Bronchial epithelial cell (primary cell): Measurements from ENCODE around the gene SLC28A1. TPM values are rescaled to one million over a fixed set of nuclear protein-coding genes. Genes with fewer than 3 reads are reported as not detected.

ENCODE experiments used
- DNase-seq: peaks from one replicate; pipeline ENCODE4 v3.0.0-alpha.2; 2010; ENCODE audit warnings: low read depth
- FAIRE-seq: peaks from 2 replicates; lab custom pipeline; 2011; peaks lifted over from hg19 to GRCh38; lab: Jason Lieb, UNC
- H3K27me3 ChIP-seq: 2 replicates; pipeline ENCODE4 v1.5.1; 2011; ENCODE audit warnings: low read length; ENCODE audit not compliant: control insufficient read depth, insufficient read depth
- H3K36me3 ChIP-seq: 2 replicates; pipeline ENCODE4 v1.5.1; 2011; ENCODE audit warnings: low read length; ENCODE audit not compliant: control insufficient read depth, insufficient read depth
- H3K4me3 ChIP-seq: 2 replicates; pipeline ENCODE4 v1.5.1; 2011; ENCODE audit warnings: mild to moderate bottlenecking, low read depth, low read length, control low read depth
- CTCF ChIP-seq: IDR thresholded peaks from 2 replicates; pipeline ENCODE4 v1.5.1; 2011; ENCODE audit warnings: mild to moderate bottlenecking, moderate library complexity, low read length, control low read depth, inconsistent platforms; ENCODE audit not compliant: insufficient read depth, severe bottlenecking
- total RNA-seq: library from RNA; depleted of rRNA; stranded (reverse); fragments of >200 nt; gene quantifications from 2 replicates; pipeline ENCODE4 v1.2.1, GENCODE V29; 2014

SLC28A1 gene
- total RNA-seq, 1 donor from 2014 or later = not detected

GRCh38 chr15:84942456-84942855, 58.0 kb downstream of the SLC28A1 start:
- TF ChIP-seq CTCF = no peak
- FAIRE-seq (no peak), DNase-seq (no peak)
- no peaks in the 10 kb centered on the region for H3K36me3 ChIP-seq
- no peak overlapping the region for H3K4me3 ChIP-seq
- H3K27me3 ChIP-seq = no peaks in the 10 kb centered on the region

GRCh38 chr15:84944311-84944710, 59.8 kb downstream of the SLC28A1 start:
- Histone ChIP-seq H3K36me3 (no peaks in the 10 kb centered on the region), H3K4me3 (no peak overlapping the region), H3K27me3 (no peaks in the 10 kb centered on the region)
- no peak for FAIRE-seq
- TF ChIP-seq CTCF = no peak
- DNase-seq = no peak

- FAIRE-seq (no peak), DNase-seq (no peak)
- H3K27me3 ChIP-seq = no peaks in the 10 kb centered on the region
- no peak overlapping the region for H3K4me3 ChIP-seq
- TF ChIP-seq CTCF = no peak
- no peaks in the 10 kb centered on the region for H3K36me3 ChIP-seq
These were observed 60.4 kb downstream of the SLC28A1 start for GRCh38 chr15:84944861-84945260.

GRCh38 chr15:84946772-84947489, 62.5 kb downstream of the SLC28A1 start:
- TF ChIP-seq CTCF = no peak
- FAIRE-seq = no peak
- DNase-seq = no peak
- Histone ChIP-seq H3K27me3 (no peaks in the 10 kb centered on the region), H3K4me3 (no peak overlapping the region), H3K36me3 (no peaks in the 10 kb centered on the region)

- DNase-seq (peak; percentile 77), FAIRE-seq (no peak)
- no peaks in the 10 kb centered on the region for H3K36me3 ChIP-seq
- no peak for TF ChIP-seq CTCF
- no peak overlapping the region for H3K4me3 ChIP-seq
- no peaks in the 10 kb centered on the region for H3K27me3 ChIP-seq
These were observed 63.7 kb downstream of the SLC28A1 start for GRCh38 chr15:84947947-84948830.
